GM12878 (cell line): ENCODE data around the gene KCNN3. TPM values are rescaled to one million over a fixed set of nuclear protein-coding genes. Genes with fewer than 3 reads are reported as not detected.

ENCODE experiments used
- ATAC-seq: fragments of 200-7000 bp; cut with Tn5 transposase; 3 replicates; pipeline ENCODE4 v1.9.1; 2020; ENCODE audit warnings: mild to moderate bottlenecking, moderate library complexity
- BruUV-seq: library from RNA; stranded (reverse); fragments of 400-500 nt; replicated peaks from 2 replicates; lab custom pipeline; 2021; lab: Mats Ljungman, UMichigan
- CTCF ChIA-PET: fragments of 300-600 bp; sonication (Branson Sonifier 250); formaldehyde crosslinking; extraction: SDS; loops from one replicate; lab custom pipeline; 2021; ENCODE audit warnings: inconsistent platforms; lab: Yijun Ruan, JAX
- POLR2A ChIA-PET: fragments of 350-600 bp; formaldehyde crosslinking; extraction: SDS; loops from one replicate; lab custom pipeline; 2021; ENCODE audit warnings: inconsistent platforms; lab: Charles Lee
- RAD21 ChIA-PET: fragments of 300-600 bp; sonication (Branson Sonifier 250); formaldehyde crosslinking; loops from one replicate; lab custom pipeline; 2023; ENCODE audit warnings: antibody characterized with exemption; ENCODE audit not compliant: unreplicated experiment; lab: Charles Lee
- SMC1A ChIA-PET: fragments of 300-600 bp; sonication (Branson Sonifier 250); formaldehyde crosslinking; loops from one replicate; lab custom pipeline; 2023; ENCODE audit not compliant: unreplicated experiment, uncharacterized antibody; lab: Charles Lee
- DNase-seq: peaks from one replicate; pipeline ENCODE4 v3.0.0-alpha.2; 2011; ENCODE audit warnings: low read depth, low spot score
- FAIRE-seq: peaks from 3 replicates; lab custom pipeline; 2011; peaks lifted over from hg19 to GRCh38; lab: Jason Lieb, UNC
- H2AFZ ChIP-seq: 2 replicates; pipeline ENCODE4 v1.6.0; 2011; ENCODE audit warnings: low read depth, low read length, control low read depth; ENCODE audit not compliant: control insufficient read depth
- H3K27ac ChIP-seq: 2 replicates; pipeline ENCODE4 v1.5.1; 2011; ENCODE audit warnings: control low read depth; ENCODE audit not compliant: control insufficient read depth, insufficient read depth
- H3K27me3 ChIP-seq, 2 experiments: replicated peaks in 1 of 2; 2 replicates each; pipeline versions ENCODE4 v1.6.0 to v1.6.1; 2011; ENCODE audit warnings: low read length in 1 of 2; ENCODE audit not compliant: control insufficient read depth in 2 of 2, insufficient read depth in 2 of 2
- H3K36me3 ChIP-seq, 2 experiments: 2 replicates each; pipeline ENCODE4 v1.5.1; 2011; ENCODE audit warnings: low read length in 1 of 2; ENCODE audit not compliant: control insufficient read depth in 2 of 2, insufficient read depth in 2 of 2
- H3K4me1 ChIP-seq: 2 replicates; pipeline ENCODE4 v1.6.1; 2011; ENCODE audit warnings: mild to moderate bottlenecking, low read length, moderate library complexity, mixed read lengths; ENCODE audit not compliant: control insufficient read depth, insufficient read depth
- H3K4me2 ChIP-seq: 2 replicates; pipeline ENCODE4 v1.6.0; 2011; ENCODE audit warnings: control low read depth; ENCODE audit not compliant: control insufficient read depth, insufficient read depth
- H3K4me3 ChIP-seq: fragments of 200-600 bp; sonication (generic); 2 replicates; pipeline ENCODE4 v1.5.1; 2016
- H3K79me2 ChIP-seq: 2 replicates; pipeline ENCODE4 v1.6.0; 2011; ENCODE audit warnings: low read length; ENCODE audit not compliant: control insufficient read depth, insufficient read depth
- H3K9ac ChIP-seq: 2 replicates; pipeline ENCODE4 v1.8.0; 2011; ENCODE audit warnings: low read length, control low read depth, mixed read lengths; ENCODE audit not compliant: control insufficient read depth, insufficient read depth
- H3K9me3 ChIP-seq: replicated peaks from 3 replicates; pipeline ENCODE4 v1.5.1; 2011; ENCODE audit warnings: mild to moderate bottlenecking, low read length; ENCODE audit not compliant: control insufficient read depth, insufficient read depth
- H4K20me1 ChIP-seq: 2 replicates; pipeline ENCODE4 v1.6.0; 2011; ENCODE audit not compliant: control insufficient read depth, insufficient read depth
- BRCA1 ChIP-seq: IDR thresholded peaks from 2 replicates; pipeline ENCODE4 v1.6.1; 2011; ENCODE audit warnings: low read depth, low read length, improper control_type of control experiment
- CHD4 ChIP-seq: fragments of 200-600 bp; sonication (generic); IDR thresholded peaks from 2 replicates; pipeline ENCODE4 v1.6.1; 2016; ENCODE audit warnings: mild to moderate bottlenecking
- FOS ChIP-seq: IDR thresholded peaks from 3 replicates; pipeline ENCODE4 v1.6.1; 2011; ENCODE audit warnings: borderline replicate concordance; ENCODE audit not compliant: insufficient read length; ENCODE audit errors: extremely low read depth
- GABPA ChIP-seq: IDR thresholded peaks from 2 replicates; pipeline ENCODE4 v1.6.1; 2014; ENCODE audit warnings: antibody characterized with exemption, low read depth, mild to moderate bottlenecking, inconsistent platforms
- LARP7 ChIP-seq: fragments of 450-650 bp; IDR thresholded peaks from 2 replicates; pipeline ENCODE4 v1.6.1; 2017; ENCODE audit warnings: mild to moderate bottlenecking
- MXI1 ChIP-seq: fragments of 150-350 bp; IDR thresholded peaks from 2 replicates; pipeline ENCODE4 v1.6.1; 2011; ENCODE audit warnings: low read depth, mild to moderate bottlenecking, inconsistent platforms, low read length, improper control_type of control experiment
- PBX3 ChIP-seq: IDR thresholded peaks from 2 replicates; pipeline ENCODE4 v1.6.1; 2011; ENCODE audit warnings: mild to moderate bottlenecking, low read depth, low read length, moderate library complexity; ENCODE audit not compliant: insufficient replicate concordance
- PRDM15 ChIP-seq: fragments of 450-650 bp; formaldehyde crosslinking; IDR thresholded peaks from 2 replicates; pipeline ENCODE4 v1.4.0; 2020; ENCODE audit warnings: mild to moderate bottlenecking, moderate library complexity
- RAD21 ChIP-seq: IDR thresholded peaks from 2 replicates; pipeline ENCODE4 v1.6.1; 2011; ENCODE audit warnings: mild to moderate bottlenecking, low read depth, low read length, moderate library complexity; ENCODE audit not compliant: insufficient read depth
- SREBF1 ChIP-seq: IDR thresholded peaks from 2 replicates; pipeline ENCODE4 v1.6.1; 2012; ENCODE audit warnings: mild to moderate bottlenecking, low read length
- TBL1XR1 ChIP-seq: IDR thresholded peaks from 2 replicates; pipeline ENCODE4 v1.6.1; 2012; ENCODE audit warnings: low read depth, low read length, improper control_type of control experiment
- TCF3 ChIP-seq: IDR thresholded peaks from 2 replicates; pipeline ENCODE4 v1.6.1; 2012; ENCODE audit warnings: low read depth, mild to moderate bottlenecking, low read length, borderline replicate concordance; ENCODE audit not compliant: insufficient read depth
- ZBTB33 ChIP-seq: fragments of 450-650 bp; IDR thresholded peaks from 2 replicates; pipeline ENCODE4 v1.6.1; 2017; ENCODE audit warnings: mild to moderate bottlenecking
- ZNF24 ChIP-seq: fragments of 450-650 bp; IDR thresholded peaks from 2 replicates; pipeline ENCODE4 v1.6.1; 2017; ENCODE audit warnings: antibody characterized with exemption, mild to moderate bottlenecking
- WGBS: methylation state at CpG from one replicate; pipeline ENCODE4 v1.1.6; 2016; ENCODE audit warnings: low lambda C conversion rate; ENCODE audit not compliant: insufficient replicate concordance, insufficient coverage; ENCODE audit errors: missing lambda C conversion rate; 5-methylcytosine and 5-hydroxymethylcytosine counted together
- in situ Hi-C: fragments of 300-500 bp; cut with MboI; formaldehyde crosslinking; loops from 9 replicates; pipeline ENCODE4 v1.14.3; 2018; ENCODE audit warnings: mixed read lengths
- intact Hi-C: fragments of 100-400 bp; cut with micrococcal nuclease; formaldehyde crosslinking; loops from one replicate; pipeline ENCODE4 v1.14.2; 2022; ENCODE audit not compliant: unreplicated experiment
- polyA plus RNA-seq, 11 experiments: library from polyadenylated mRNA; depleted of rRNA in 4 of 11; unstranded in 6 of 11; stranded (reverse) in 5 of 11; fragments of >200 nt; fragmentation: Nextera tagmentation in 4 of 11; fragmentation: Illumina TruSeq in 1 of 11; extraction: Ambion mirVana in 4 of 11; extraction: Trizol in 1 of 11; gene quantifications; 1 replicate in 1 of 11; 2 replicates in 10 of 11; pipeline versions ENCODE4 v1.2.1 to v1.2.3, GENCODE V29; 2011 to 2016; ENCODE audit warnings: inconsistent platforms in 2 of 11, missing spikeins in 2 of 11, low read depth in 1 of 11
- total RNA-seq, 4 experiments: library from RNA; depleted of rRNA in 3 of 4; stranded (reverse); fragments of >200 nt in 3 of 4; fragmentation: Illumina TruSeq in 1 of 4; extraction: Trizol in 1 of 4; gene quantifications; 2 replicates each; pipeline versions ENCODE4 v1.2.1 to v1.2.3, GENCODE V29; 2013 to 2021
- TF ChIP-seq, protein P1 (sequence below): fragments of 150-350 bp; IDR thresholded peaks from 2 replicates; pipeline ENCODE4 v1.6.1; 2014; ENCODE audit warnings: mild to moderate bottlenecking, low read depth, low read length

The KCNN3 gene
- total and polyA plus RNA-seq, 10 of the 15 experiments (the other 5 are each of a cell fraction or from before 2014, with no cell fraction given), result 3.5 to 26.4 (median 14.9) TPM

DNA sequence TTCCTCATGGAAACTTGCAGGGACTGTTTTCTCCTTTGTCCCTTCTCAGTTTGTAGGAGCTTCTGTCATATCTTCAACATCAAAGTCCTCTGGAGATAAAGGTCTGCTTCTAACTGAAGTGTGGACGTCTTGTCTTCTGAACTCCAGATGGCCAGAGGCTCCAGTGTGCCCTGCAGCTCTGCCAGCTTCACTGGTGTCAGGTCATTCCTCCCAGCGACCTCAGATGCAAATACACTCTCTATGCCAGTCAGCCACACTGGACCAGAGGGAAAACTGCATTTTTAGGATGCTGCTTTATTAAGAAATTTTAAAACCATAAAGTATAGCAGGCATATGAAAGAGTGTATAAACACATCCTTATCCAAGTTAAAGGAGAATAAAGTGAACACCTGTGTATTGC lies 183.6 kb downstream of the KCNN3 start (continued):
- TF ChIP-seq TBL1XR1 (no peak), CHD4 (no peak), PBX3 (no peak), ZNF24 (no peak)
- TF ChIP-seq, protein P1, sequence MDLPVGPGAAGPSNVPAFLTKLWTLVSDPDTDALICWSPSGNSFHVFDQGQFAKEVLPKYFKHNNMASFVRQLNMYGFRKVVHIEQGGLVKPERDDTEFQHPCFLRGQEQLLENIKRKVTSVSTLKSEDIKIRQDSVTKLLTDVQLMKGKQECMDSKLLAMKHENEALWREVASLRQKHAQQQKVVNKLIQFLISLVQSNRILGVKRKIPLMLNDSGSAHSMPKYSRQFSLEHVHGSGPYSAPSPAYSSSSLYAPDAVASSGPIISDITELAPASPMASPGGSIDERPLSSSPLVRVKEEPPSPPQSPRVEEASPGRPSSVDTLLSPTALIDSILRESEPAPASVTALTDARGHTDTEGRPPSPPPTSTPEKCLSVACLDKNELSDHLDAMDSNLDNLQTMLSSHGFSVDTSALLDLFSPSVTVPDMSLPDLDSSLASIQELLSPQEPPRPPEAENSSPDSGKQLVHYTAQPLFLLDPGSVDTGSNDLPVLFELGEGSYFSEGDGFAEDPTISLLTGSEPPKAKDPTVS, result no peak

GRCh38 chr1:154683820-154684219 lies 186.3 kb downstream of the KCNN3 start:
- Histone ChIP-seq H3K9me3 (no peaks in the 10 kb centered on the region), H3K36me3 (no peaks in the 10 kb centered on the region)
- no peak for ATAC-seq
- TF ChIP-seq GABPA (no peak), MXI1 (no peak), SREBF1 (no peak), LARP7 (no peak), TCF3 (no peak), RAD21 (no peak), BRCA1 (no peak), ZBTB33 (no peak), PRDM15 (no peak), FOS (no peak)

More at GRCh38 chr1:154683820-154684219, 186.3 kb downstream of the KCNN3 start:
- H3K4me3 ChIP-seq, result no peak overlapping the region
- DNase-seq (no peak), FAIRE-seq (no peak)
- H3K27ac ChIP-seq, result no peak overlapping the region
- H3K79me2 ChIP-seq, result no peaks in the 10 kb centered on the region
- no peak overlapping the region for H2AFZ ChIP-seq
- intact Hi-C loops (no loop called here), in situ Hi-C loops (no loop called here)
- ChIA-PET POLR2A (no interaction called here), CTCF (interaction anchor here (0.7 to 0.9 kb wide), 3 partner anchors 10 to 261 kb away, joined by 3 to 6 read pairs (median 3); no protein-coding TSS in a partner anchor), RAD21 (no interaction called here), SMC1A (interaction anchor here (2.4 kb wide), 1 partner anchor 14 kb away, joined by 8 read pairs; no protein-coding TSS in a partner anchor)
- BruUV-seq, result no TSS peak
- H3K27me3 ChIP-seq, result no peaks in the 10 kb centered on the region
- H3K9ac ChIP-seq, result no peak overlapping the region
- no peaks in the 10 kb centered on the region for H4K20me1 ChIP-seq
- WGBS, result 5% methylated on average over 4 of the region's 4 CpGs
- peaks cover 4% of the 10 kb centered on the region; the same call in 1 of the 2 replicates for H3K4me1 ChIP-seq
- no peak overlapping the region for H3K4me2 ChIP-seq
